Amygdala (tissue), 56 donors: ENCODE results near the gene PRIMA1.
A peak's percentile ranks its signal among the peaks of the same experiment; 100 is the strongest.

Experiments used
- DNase-seq, 56 donors: peaks; one replicate each; lab custom pipeline; 2025; lab: John Stamatoyannopoulos, UW

Gene PRIMA1

DNA sequence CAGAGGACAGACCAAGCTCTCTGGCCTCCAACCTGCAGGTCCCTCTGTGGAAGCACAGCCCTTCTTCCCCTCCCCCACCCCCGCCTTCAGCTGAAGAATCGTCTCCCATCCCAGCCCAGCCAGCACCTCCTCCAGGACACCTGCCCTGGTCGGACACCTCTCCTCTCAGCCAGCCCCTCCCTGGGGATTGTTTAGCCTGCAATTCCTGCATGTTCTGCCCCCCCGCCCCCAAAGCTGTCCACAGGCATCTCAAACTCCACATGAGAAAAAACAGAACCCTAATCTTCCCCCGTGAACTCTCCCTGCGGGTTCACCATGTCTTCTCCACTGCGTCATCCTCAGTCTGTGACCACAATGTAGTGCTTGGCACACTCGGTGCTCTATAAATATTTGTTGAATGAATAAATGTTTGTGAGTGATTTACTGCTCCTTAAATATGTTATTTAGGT lies 24.1 kb downstream of the PRIMA1 start:
- no peak for DNase-seq

DNA sequence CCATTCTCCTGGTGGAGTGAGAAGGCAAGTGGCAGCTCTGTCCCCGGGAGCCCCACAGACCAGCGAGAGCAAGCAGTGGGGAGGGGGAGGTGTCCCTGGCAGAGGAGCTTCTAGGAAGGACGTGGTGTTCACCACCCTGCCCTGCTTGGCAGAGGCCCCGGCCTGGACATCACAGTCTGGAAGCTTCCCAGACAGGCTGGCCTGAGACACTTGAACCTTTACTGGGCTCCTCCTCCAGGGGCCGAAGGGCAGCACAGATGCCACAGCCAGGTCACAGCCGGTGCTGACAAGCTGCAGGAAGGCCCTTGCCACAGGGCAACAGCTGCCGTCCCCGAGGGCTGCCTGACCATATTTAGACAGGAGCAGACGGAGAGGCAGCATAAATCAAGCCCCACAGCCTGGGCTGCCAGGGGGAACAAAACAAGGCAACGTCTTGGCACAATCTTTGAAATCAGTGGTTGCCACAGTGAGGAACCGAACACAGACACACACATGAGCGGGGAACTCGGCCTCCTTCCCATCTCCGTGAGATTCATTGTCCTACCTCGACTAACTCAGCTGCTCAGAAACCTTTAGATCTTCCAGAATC lies 28.5 kb downstream of the PRIMA1 start:
- peak in 33 of 56 donors; percentile 16 to 79 (median 44) for DNase-seq

DNA sequence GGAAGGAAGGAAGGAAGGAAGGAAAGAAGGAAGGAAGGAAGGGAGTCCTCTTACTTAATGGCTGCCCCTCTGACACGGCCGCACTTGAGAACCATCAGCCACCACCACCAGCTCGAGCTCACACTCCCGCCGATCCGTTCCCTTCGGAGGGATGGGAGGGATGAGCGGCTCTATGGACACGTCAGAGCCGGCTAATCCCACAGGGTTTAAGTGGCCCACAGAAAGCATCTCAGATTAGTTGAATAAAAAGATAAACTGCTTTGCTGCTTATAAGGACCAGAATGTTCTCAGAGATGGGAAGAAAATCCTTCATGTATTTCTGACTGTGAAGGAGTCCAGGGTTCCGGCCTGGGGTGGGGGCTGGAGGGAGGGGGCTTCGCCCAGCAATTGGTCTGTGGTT lies 31.1 kb downstream of the PRIMA1 start:
- no peak for DNase-seq

GRCh38 chr14:93753647-93754046 lies 34.6 kb downstream of the PRIMA1 start:
- DNase-seq = peak in 3 of 56 donors; percentile 40 to 51 (median 45)

GRCh38 chr14:93752980-93753561 lies 35.2 kb downstream of the PRIMA1 start:
- peak in 53 of 56 donors; percentile 36 to 96 (median 84) for DNase-seq

- no peak for DNase-seq
These were observed 36.2 kb downstream of the PRIMA1 start for GRCh38 chr14:93751946-93752655.

DNA sequence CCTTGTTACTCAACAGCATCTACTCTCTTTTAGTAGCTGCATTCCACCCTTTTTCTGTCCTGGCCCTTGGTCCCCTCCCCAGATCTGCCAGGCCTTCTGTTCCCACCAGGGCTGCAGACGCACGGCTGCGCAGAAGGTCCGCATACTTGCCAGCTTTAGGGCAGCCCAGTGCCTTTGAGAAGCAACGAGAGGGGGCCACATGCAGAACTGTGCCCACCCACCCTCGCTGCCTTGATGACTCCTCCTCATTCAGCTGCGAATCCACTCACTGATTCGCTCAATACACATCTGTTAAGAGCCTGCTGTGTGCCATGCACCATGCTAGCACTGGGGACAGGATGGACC lies 39.2 kb downstream of the PRIMA1 start:
- peak in 1 of 56 donors; percentile 19 for DNase-seq

- peak in 3 of 56 donors; percentile 16 to 44 (median 35) for DNase-seq
These were observed 39.8 kb downstream of the PRIMA1 start for GRCh38 chr14:93748208-93749075.

- DNase-seq = no peak
These were observed 40.7 kb downstream of the PRIMA1 start for GRCh38 chr14:93747560-93747959.

GRCh38 chr14:93747102-93747501 lies 41.2 kb downstream of the PRIMA1 start:
- peak in 30 of 56 donors; percentile 15 to 76 (median 46) for DNase-seq

DNA sequence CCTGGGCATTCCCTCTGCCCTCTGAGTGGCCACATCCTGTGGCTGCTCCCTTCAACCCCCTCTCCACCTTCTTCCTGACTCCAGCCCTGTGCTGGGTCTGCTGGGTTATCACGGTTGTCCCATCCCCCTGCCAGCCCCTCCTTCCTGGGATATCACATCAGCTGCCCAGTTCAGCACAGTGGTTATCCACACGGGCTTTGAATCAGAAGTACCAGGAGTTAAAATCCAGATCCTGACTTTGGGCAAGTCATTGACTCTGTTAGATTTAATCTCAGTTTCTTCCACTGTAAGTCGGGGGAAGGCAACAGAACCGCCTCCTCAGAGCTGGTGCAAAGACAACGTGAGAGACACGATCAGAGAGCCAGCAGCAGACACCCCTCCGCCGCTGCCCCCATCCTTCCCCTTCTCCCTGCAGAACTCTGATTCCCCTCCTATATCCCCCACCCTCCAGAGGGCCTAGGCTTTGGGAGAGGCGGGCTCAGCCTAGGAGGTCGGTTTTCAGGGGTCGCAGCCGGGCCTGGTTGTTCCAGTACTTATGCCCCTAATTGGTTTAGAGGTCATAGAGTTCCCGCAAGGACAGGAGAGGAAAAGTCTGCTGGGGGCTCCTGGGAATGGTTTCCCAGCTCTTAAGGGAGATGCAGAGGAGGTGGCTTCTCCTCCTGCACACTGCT lies 42.5 kb downstream of the PRIMA1 start:
- no peak for DNase-seq

DNA sequence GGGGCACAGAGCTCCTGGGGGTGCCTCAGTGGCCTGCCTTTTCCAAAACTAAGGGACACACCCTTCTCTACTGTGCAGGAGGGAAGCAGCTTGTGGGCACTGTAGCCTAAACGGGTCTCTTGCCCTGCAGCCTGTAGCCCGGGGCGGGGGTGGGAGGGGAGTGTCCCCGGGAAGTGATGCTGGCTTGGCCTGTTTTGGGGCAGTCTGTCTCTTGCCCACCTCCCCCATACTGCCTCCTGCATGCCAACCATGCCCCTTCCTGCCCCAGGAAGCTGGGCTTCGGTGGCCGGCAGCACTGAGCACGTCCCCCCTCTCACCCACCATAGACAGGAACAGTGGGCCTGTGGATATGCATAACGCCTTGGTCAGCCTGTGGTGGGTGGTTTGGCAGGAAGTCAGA lies 43.4 kb downstream of the PRIMA1 start:
- DNase-seq = no peak

DNA sequence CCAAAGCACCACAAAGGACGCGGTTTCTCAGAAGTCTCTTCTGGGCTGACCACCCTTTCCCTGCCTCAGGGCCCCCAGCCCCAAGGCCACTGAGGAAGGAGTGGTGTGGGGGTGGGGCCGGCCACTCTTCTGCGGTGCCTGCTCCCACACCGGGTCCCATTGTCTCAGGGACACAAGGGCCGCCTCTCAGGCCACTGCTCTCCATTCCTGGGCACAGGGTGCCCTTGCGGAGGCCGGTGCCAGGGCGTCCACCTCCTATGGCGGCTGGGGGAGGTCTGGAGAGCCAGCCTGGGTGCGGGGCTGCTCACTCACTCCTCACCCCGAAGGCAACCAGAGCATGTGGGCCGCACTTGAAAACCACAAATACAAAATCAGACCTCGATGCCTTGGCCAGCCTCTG lies 44.1 kb downstream of the PRIMA1 start:
- peak in 36 of 56 donors; percentile 16 to 81 (median 42) for DNase-seq

DNA sequence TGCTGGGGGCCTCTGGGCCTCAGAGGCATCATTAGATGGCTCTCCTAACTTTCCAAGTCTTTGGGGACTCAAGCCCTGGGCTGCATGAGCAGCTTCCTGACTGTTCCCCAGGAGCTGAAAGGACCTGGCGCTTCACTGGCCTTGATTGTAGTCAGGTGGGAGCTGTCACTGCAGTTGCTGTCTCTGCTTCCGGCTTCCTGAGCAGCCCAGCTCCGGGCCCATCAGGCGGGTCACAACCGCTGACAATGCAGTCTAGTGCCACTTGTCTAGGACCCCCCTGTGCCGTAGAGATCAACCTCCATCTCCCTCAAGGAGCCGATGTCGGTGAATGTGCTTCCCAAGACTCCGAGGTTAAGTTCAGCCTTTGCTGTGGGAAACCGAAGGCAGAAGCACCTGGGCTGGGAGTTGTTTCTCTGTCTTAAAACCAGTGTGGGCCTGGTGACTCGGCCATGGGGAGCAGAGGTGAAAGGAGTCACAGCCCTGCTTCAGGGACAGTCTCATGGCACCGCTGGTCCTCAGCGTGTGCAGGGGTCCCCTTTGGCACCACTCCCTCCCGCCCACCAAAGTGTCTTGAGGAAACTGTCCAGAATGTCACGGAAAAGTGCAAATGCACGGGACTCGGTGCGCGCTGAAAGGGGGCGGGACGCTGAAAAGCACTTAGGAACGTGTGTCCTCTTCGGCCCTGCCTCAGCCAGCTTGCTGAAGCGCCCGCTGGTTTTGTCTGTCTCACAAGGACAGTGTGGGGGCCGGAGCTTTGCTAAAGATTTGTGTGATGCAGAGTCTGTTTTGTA lies 44.8 kb downstream of the PRIMA1 start:
- peak in 3 of 56 donors; percentile 36 to 51 (median 50) for DNase-seq

DNA sequence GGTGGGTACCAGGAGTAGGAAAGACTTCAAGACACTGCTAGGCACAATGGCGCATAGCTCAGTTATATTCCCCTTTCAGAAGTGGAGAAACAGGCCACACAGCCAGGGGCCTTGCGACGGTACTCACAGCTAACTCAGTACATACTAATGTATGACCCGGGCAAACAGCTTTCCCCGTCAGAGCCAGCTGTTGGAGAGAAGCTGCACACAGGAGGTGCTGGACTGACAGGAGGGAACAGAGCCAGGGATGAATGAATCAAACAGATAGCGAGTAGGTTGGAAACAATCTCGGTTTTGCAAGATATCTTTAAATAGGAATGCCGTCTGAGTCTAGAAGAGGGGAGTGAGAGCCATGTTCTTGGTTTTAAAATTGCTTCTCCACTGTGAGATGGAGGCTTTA lies 45.5 kb downstream of the PRIMA1 start:
- peak in 13 of 56 donors; percentile 10 to 44 (median 23) for DNase-seq

- DNase-seq = no peak
These were observed 46.6 kb downstream of the PRIMA1 start for GRCh38 chr14:93741556-93742230.

DNA sequence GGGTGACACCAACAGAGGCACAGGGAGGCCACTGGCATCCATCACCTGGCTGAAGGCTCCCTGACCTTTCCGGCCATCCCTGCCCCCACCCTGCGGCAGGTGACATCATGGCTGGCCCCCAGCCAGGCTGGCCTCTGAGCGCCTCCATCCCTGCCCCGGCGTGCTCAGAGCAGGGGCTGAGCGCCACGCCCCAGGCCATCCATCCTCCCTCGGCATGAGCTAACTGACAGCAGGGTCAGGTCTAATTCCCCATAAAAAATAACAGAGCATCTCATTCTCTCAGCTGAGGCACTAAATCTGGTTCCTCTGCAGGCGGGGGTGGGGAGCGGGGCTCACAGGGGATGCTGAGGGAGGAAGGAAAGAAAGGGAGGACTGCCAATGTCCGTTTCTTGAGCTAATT lies 50.7 kb downstream of the PRIMA1 start:
- no peak for DNase-seq

- no peak for DNase-seq
These were observed 51.8 kb downstream of the PRIMA1 start for GRCh38 chr14:93736378-93737014.
